Measurements from ENCODE around the gene RETREG1.
"Not testable (repeated sequence)": the region's sequence is repeated elsewhere in the genome, so short reads cannot be mapped to it uniquely, and the experiment has no call there.

RETREG1 gene

GRCh38 chr5:16551628-16552027, 65.2 kb downstream of the RETREG1 start:
- no peak for DNase-seq

GRCh38 chr5:16550316-16550952, 66.4 kb downstream of the RETREG1 start:
- DNase-seq: peak; percentile 66

GRCh38 chr5:16549491-16550206, 67.1 kb downstream of the RETREG1 start:
- DNase-seq: no peak

GRCh38 chr5:16548812-16549211, 68.0 kb downstream of the RETREG1 start:
- DNase-seq: no peak

- DNase-seq: no peak
Observed at GRCh38 chr5:16548115-16548514, 68.7 kb downstream of the RETREG1 start.

- no peak for DNase-seq
Observed at GRCh38 chr5:16547200-16547842, 69.5 kb downstream of the RETREG1 start.

GRCh38 chr5:16546732-16547131, 70.1 kb downstream of the RETREG1 start:
- DNase-seq: no peak

GRCh38 chr5:16544607-16545374, 72.0 kb downstream of the RETREG1 start:
- no peak for DNase-seq

GRCh38 chr5:16543206-16543605, 73.6 kb downstream of the RETREG1 start:
- DNase-seq: not testable (repeated sequence)

GRCh38 chr5:16542236-16542635, 74.6 kb downstream of the RETREG1 start:
- no peak for DNase-seq

GRCh38 chr5:16541592-16541991, 75.2 kb downstream of the RETREG1 start:
- not testable (repeated sequence) for DNase-seq

GRCh38 chr5:16540421-16540820, 76.4 kb downstream of the RETREG1 start:
- no peak for DNase-seq

GRCh38 chr5:16539169-16539666, 77.6 kb downstream of the RETREG1 start:
- DNase-seq: no peak

- DNase-seq: no peak
Observed at GRCh38 chr5:16538006-16538405, 78.8 kb downstream of the RETREG1 start.

GRCh38 chr5:16536818-16537217, 80.0 kb downstream of the RETREG1 start:
- no peak for DNase-seq

GRCh38 chr5:16536246-16536645, 80.6 kb downstream of the RETREG1 start:
- no peak for DNase-seq

- DNase-seq: no peak
Observed at GRCh38 chr5:16534280-16534679, 82.5 kb downstream of the RETREG1 start.

GRCh38 chr5:16531063-16531648, 85.6 kb downstream of the RETREG1 start:
- no peak for DNase-seq

GRCh38 chr5:16529306-16529705, 87.5 kb downstream of the RETREG1 start:
- no peak for DNase-seq

- DNase-seq: no peak
Observed at GRCh38 chr5:16528382-16529110, 88.3 kb downstream of the RETREG1 start.

- DNase-seq: no peak
Observed at GRCh38 chr5:16525651-16526050, 91.1 kb downstream of the RETREG1 start.

GRCh38 chr5:16524286-16524685, 92.5 kb downstream of the RETREG1 start:
- no peak for DNase-seq
